ENCODE measurements around the gene F2R.
A peak's percentile ranks its signal among the peaks of the same experiment; 100 is the strongest.
"Not testable (repeated sequence)": the region's sequence is repeated elsewhere in the genome, so short reads cannot be mapped to it uniquely, and the experiment has no call there.

F2R gene

GRCh38 chr5:76720988-76721569 lies 5.2 kb downstream of the F2R start:
- no peak for DNase-seq

GRCh38 chr5:76723266-76723665 lies 7.3 kb downstream of the F2R start:
- no peak for DNase-seq

GRCh38 chr5:76723906-76724305 lies 8.0 kb downstream of the F2R start:
- DNase-seq, result no peak

GRCh38 chr5:76724871-76725270 lies 8.9 kb downstream of the F2R start:
- no peak for DNase-seq

- DNase-seq, result no peak
Measured at GRCh38 chr5:76728965-76729364, 13.0 kb downstream of the F2R start.

- DNase-seq, result no peak
Measured at GRCh38 chr5:76729373-76730290, 13.7 kb downstream of the F2R start.

GRCh38 chr5:76732405-76733048 lies 16.6 kb downstream of the F2R start:
- no peak for DNase-seq

- no peak for DNase-seq
Measured at GRCh38 chr5:76733049-76733417, 17.1 kb downstream of the F2R start.

GRCh38 chr5:76735762-76736545 lies 20.0 kb downstream of the F2R start:
- no peak for DNase-seq

GRCh38 chr5:76736679-76737556 lies 21.0 kb downstream of the F2R start:
- no peak for DNase-seq

GRCh38 chr5:76737846-76738245 lies 21.9 kb downstream of the F2R start:
- no peak for DNase-seq

- not testable (repeated sequence) for DNase-seq
Measured at GRCh38 chr5:76741506-76741905, 25.6 kb downstream of the F2R start.

GRCh38 chr5:76742583-76742982 lies 26.7 kb downstream of the F2R start:
- DNase-seq, result no peak

- DNase-seq, result no peak
Measured at GRCh38 chr5:76744632-76745031, 28.7 kb downstream of the F2R start.

GRCh38 chr5:76745670-76746069 lies 29.7 kb downstream of the F2R start:
- no peak for DNase-seq

GRCh38 chr5:76746677-76747076 lies 30.8 kb downstream of the F2R start:
- DNase-seq, result no peak

- DNase-seq, result no peak
Measured at GRCh38 chr5:76747706-76748105, 31.8 kb downstream of the F2R start.

GRCh38 chr5:76751291-76751690 lies 35.4 kb downstream of the F2R start:
- no peak for DNase-seq

- DNase-seq, result peak; percentile 15 to 35
Measured at GRCh38 chr5:76754668-76755078, 38.7 kb downstream of the F2R start.

GRCh38 chr5:76755779-76756637 lies 40.1 kb downstream of the F2R start:
- DNase-seq, result no peak

- no peak for DNase-seq
Measured at GRCh38 chr5:76757049-76757448, 41.1 kb downstream of the F2R start.

Data from NCI-H187 (cell line).